Stimulated activated CD4-positive, alpha-beta T cell treated with anti-CD3 and anti-CD28 coated beads, Interleukin-4, amount 100 ng/mL, for 24 hours (primary cell): Measurements from ENCODE around the gene ITSN1.
"Not testable (repeated sequence)": the region's sequence is repeated elsewhere in the genome, so short reads cannot be mapped to it uniquely, and the experiment has no call there.

Experiments
- DNase-seq: peaks from one replicate; pipeline ENCODE4 v3.0.0-alpha.2; 2020

ITSN1 gene

DNA sequence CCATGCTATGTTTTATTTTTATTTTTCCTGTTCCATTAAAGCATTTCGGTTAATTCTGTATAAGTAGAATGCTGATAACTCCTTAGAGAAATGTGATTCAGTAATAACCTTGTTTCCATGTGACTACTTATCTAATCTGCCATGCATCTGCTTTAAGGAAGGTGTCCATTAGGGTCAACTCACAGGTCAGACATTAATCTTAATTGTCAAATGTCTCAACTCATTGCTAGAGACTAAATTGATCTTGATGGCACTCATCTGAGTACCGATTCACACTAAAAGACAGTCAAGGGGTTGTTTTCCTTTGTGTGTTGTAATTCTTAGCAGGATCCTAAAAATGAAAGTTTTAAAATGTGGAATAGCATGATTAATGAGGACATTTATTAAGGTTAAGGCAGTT is 41.8 kb downstream of the ITSN1 start:
- DNase-seq = no peak

DNA sequence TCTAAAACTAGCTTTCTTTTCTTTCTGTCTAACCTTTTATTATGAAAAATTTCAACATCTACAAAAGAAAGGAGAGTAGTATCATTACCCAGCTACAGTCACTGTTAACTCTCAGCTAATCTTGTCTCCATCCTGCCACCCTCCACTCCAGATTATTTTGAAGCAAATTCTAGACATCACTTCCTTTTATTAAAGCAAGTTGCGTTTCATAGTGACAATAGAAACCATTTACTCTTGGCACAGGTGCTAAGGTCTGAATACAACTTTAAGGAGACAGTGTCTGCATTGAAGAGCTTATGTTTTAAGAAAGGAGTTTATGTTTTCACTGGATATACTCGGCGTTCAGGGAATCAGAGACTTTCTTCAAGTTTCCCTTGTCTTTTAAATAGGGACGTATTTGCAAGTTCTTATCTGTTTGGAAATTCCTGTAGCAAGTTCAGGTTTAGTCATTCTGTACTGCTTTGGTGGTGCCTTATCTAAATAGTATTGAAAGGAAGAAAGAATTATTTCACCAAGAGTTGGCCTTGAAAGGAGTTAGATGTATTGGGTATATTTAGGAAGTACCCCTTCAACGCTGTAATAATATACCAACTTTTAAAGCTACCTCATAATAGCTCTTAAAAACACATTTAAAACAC is 42.7 kb downstream of the ITSN1 start:
- no peak for DNase-seq

- DNase-seq = no peak
Observed at GRCh38 chr21:33685613-33686197, 43.4 kb downstream of the ITSN1 start.

DNA sequence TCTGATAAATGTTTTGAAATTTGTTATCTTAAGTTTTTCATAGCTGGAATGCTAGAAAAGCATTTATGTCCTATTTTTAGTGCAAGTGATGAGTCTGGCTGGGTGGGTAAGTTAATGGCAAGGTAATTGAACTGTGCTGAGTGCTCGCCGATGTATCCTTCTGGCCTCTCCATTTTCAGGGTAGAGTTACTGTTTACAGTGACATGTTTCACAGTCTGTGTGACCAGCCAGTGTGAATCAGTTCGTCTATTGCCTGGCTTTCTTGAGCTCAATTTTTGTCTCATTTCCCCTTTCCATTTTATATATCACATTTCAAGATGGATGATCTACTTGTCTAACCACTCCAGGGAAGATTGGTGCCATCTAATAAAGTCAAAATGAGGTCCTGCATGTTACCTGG is 44.1 kb downstream of the ITSN1 start:
- DNase-seq = no peak

DNA sequence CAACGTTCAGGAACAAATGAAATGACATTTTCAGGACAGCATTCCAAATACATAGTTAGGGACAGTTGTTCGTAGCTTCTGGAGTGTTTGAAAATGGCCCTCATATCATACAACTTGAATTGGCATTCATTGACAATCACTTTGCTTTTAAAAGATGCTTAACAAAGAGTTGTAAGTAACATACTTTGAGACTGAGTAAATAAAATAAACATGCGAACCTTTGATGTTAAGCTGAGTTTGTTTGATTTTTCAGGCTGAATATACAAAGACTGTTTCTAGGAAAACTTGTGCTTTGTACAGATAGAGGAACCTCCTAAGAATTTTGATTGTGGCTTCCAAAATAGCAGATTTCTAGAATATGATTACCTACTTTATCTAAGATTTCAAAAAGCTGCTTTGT is 45.3 kb downstream of the ITSN1 start:
- no peak for DNase-seq

- DNase-seq = no peak
Observed at GRCh38 chr21:33688353-33688752, 46.1 kb downstream of the ITSN1 start.

DNA sequence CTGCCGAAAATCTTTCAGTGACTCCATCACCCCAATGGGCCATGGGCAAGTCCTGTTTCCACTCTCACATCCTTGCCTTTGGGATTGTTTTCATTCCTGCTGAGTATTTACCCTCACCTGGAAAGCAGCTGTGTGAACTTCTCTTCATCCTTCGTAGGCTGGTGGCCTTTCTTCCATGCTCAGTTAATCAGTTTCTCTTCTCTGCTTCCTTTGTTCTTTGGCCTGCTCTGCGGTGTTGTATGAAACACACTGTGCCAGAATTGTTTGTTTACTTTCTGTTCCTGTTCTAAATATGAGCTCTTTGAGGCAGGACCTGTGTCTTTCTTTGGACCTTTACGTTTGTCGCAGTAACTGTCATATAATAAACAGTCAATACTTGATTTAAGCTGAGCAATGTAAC is 48.6 kb downstream of the ITSN1 start:
- DNase-seq = no peak

GRCh38 chr21:33691945-33692603 is 49.8 kb downstream of the ITSN1 start:
- no peak for DNase-seq

DNA sequence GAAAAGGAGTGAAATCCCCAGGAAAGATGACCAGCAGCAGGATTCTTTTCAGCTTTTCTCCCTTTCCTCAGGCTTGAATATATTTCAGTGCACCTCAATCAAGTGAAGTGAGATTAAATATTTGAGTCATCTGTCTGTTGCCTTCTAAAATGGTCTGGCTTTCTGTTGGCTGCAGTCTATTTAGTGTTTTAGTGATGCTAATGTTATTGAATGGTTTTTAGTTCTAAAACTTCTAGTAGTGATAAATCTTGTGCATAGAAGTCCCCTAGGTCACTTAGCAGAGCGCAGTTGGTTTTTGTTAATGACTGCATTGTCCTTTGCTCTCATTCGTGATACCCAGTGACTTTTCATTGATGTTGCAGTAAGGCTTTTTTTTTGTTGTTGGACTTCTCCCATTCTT is 53.5 kb downstream of the ITSN1 start:
- DNase-seq = no peak

GRCh38 chr21:33696465-33696864 is 54.2 kb downstream of the ITSN1 start:
- DNase-seq = no peak

DNA sequence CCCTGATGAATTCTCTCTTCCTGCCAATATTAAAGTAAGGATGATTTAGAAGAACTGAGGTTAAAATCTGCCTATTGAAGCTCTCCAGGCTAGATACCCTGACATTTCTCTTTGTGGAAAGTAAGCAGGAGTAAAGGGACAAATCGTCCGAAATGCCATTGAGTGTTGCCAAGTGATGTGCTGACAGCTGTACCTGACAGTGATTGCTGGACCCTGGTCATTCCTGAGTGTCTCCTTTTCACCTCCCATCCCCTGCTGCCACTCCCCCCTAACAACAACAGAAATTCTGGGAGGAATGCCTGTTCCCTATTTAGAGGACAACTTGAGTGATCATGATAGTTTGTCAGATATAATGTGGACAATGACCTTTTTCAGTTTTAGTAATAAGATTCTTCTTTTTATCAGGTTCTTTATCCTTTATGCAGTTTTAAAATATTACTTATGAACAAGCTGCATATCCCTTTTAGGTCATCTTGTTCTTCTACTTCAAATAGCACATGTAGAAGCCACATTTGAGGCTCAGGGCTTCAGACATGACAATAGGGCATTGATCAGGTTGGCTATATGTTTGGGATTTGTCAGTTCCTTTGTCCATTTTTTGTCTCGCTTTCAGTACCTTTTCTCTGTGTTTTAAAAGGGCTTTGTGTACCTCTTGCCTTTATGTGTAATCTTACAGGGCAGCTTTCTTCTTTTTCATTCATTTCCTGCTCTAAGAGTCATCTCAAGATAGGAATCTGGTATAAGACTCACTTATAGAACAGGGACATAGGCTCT is 56.0 kb downstream of the ITSN1 start:
- DNase-seq = no peak

DNA sequence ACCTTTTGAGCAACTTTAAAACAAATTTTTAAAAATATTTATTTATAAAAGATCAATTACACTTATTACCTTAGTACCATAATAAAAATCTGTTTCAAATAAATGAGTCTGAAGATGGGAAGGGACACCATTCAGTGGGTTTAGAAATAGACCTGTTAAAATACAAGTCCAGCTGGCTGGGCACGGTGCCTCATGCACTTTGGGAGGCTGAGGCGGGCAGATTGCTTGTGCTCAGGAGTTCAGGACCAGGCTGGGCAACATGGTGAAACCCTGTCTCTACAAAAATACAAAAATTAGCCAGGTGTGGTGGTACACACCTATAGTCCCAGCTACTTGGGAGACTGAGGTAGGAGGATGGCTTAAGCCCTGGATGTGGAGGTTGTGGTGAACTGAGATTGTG is 57.0 kb downstream of the ITSN1 start:
- no peak for DNase-seq

DNA sequence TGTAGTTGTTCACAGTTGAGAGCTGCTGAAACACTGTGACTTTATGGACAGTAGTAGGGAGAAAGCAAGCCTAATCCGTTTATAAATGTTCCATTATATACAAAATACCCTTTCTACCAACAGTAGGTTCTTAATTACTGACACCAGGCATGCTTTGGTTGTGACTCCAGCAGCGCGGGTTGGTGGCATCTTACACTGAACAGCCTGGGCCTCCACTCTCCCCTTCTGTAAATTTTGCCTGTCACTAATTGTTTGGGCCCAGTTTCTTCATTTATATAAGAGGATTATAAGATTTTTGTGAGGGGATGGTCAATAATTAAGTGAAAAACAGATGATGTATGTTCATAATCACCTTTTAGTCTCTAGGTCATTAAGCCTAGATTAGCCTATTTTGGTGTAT is 58.2 kb downstream of the ITSN1 start:
- no peak for DNase-seq

GRCh38 chr21:33703750-33704606 is 61.7 kb downstream of the ITSN1 start:
- no peak for DNase-seq

GRCh38 chr21:33707846-33708245 is 65.5 kb downstream of the ITSN1 start:
- no peak for DNase-seq

- no peak for DNase-seq
Observed at GRCh38 chr21:33708874-33709273, 66.6 kb downstream of the ITSN1 start.

GRCh38 chr21:33712022-33712803 is 69.9 kb downstream of the ITSN1 start:
- no peak for DNase-seq

GRCh38 chr21:33721081-33721480 is 78.8 kb downstream of the ITSN1 start:
- no peak for DNase-seq

DNA sequence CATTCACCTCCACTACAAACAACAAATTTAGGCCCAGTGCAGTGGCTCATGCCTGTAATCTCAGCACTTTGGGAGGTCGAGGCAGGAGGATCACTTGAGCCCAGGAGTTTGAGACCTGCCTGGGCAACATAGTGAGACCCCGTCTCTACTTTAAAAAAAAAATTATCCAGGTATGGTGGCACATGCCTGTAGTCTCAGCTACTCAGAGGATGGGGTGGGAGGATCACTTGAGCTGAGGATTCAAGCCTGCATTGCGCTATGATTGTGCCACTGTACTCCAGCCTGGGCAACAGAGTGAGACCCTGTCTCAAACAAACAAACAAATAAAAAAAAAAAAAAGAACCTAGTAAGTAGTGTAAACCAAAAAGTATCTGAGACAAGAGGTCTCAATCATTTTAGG is 86.8 kb downstream of the ITSN1 start:
- not testable (repeated sequence) for DNase-seq

DNA sequence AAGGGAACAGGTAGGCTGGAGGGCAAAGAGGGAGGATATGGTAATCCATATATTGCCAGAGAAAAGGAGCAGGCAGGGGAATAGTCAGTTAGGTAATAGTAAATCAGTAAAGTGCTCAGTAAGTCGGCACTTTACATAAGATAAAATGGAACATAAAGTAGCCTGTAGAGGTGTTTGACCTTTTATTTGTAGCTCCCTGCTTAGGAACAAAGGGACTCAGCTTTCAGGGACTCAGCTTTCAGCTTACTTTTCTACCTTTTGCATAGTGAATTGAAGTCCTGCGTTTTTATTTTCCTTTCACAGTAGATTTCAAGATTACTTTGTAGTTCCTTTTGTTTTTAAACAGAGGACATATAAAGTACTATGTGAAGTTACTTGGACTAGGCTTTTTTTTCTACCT is 87.3 kb downstream of the ITSN1 start:
- no peak for DNase-seq

- DNase-seq = no peak
Observed at GRCh38 chr21:33731447-33731846, 89.1 kb downstream of the ITSN1 start.

DNA sequence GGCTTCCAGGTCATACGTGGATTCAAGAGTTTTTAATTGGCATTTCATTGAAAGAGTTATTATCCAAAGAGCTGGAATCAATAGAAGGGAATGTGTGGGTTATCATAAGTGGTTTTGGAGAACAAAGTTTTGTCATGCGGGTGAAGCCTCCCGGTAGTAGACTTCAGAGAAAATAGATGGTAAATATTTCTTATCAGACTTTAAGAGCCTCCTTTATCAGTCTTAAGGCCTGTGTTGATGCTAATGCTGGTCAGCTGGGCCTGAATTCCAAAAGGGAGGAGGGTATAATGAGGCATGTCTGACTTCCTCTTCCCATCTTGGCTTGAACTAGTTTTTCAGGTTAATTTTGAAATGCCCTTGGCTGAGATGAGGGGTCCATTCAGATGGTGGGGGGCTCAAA is 89.7 kb downstream of the ITSN1 start:
- no peak for DNase-seq
